ENCODE data around the gene DYSF.
"Not testable (repeated sequence)": the region's sequence is repeated elsewhere in the genome, so short reads cannot be mapped to it uniquely, and the experiment has no call there.

The DYSF gene

GRCh38 chr2:71483246-71483645 lies 29.9 kb downstream of the DYSF start:
- H3K79me2 ChIP-seq (ENCODE audit: control insufficient read depth, low read length), result no peaks in the 10 kb centered on the region
- H3K4me1 ChIP-seq (ENCODE audit: control insufficient read depth, low read length), result peaks cover 8% of the 10 kb centered on the region
- no peak overlapping the region for H3K4me2 ChIP-seq (ENCODE audit: low read length)
- H3K4me3 ChIP-seq (ENCODE audit: low read length), result no peak overlapping the region
- H3F3A ChIP-seq (ENCODE audit: control insufficient read depth, insufficient read depth), result no peaks in the 10 kb centered on the region
- H3K27me3 ChIP-seq (ENCODE audit: control insufficient read depth, low read length), result no peaks in the 10 kb centered on the region; the same call in 1 of the 2 replicates
- no peak overlapping the region for H3K27ac ChIP-seq (ENCODE audit: low read depth, low read length)
- TF ChIP-seq CTCF (IDR thresholded peaks at IDR 0.05; ENCODE audit: low read depth, low read length, poor library complexity, severe bottlenecking) (no peak), EZH2phosphoT487 (IDR thresholded peaks at IDR 0.05; ENCODE audit: borderline replicate concordance, low read length) (no peak)
- no peaks in the 10 kb centered on the region for H3K9me3 ChIP-seq (ENCODE audit: control insufficient read depth, insufficient read depth, low read length)
- no peaks in the 10 kb centered on the region for H3K9me2 ChIP-seq (replicated peaks; ENCODE audit: control insufficient read depth, low read length)
- no peaks in the 10 kb centered on the region for H4K20me1 ChIP-seq (ENCODE audit: control insufficient read depth, insufficient read depth, low read depth, low read length)
- H3K36me3 ChIP-seq (ENCODE audit: control insufficient read depth, low read length), result no peaks in the 10 kb centered on the region

- Histone ChIP-seq H3K27me3 (ENCODE audit: control insufficient read depth, low read length) (peaks cover 6% of the 10 kb centered on the region), H3K36me3 (ENCODE audit: control insufficient read depth, low read length) (no peaks in the 10 kb centered on the region), H3K79me2 (ENCODE audit: control insufficient read depth, low read length) (no peaks in the 10 kb centered on the region), H4K20me1 (ENCODE audit: control insufficient read depth, insufficient read depth, low read depth, low read length) (no peaks in the 10 kb centered on the region), H3F3A (ENCODE audit: control insufficient read depth, insufficient read depth) (no peaks in the 10 kb centered on the region), H3K4me2 (ENCODE audit: low read length) (no peak overlapping the region), H3K27ac (ENCODE audit: low read depth, low read length) (no peak overlapping the region), H3K4me3 (ENCODE audit: low read length) (no peak overlapping the region), H3K9me3 (ENCODE audit: control insufficient read depth, insufficient read depth, low read length) (no peaks in the 10 kb centered on the region), H3K4me1 (ENCODE audit: control insufficient read depth, low read length) (no peaks in the 10 kb centered on the region), H3K9me2 (replicated peaks; ENCODE audit: control insufficient read depth, low read length) (no peaks in the 10 kb centered on the region)
- no peak for TF ChIP-seq EZH2phosphoT487 (IDR thresholded peaks at IDR 0.05; ENCODE audit: borderline replicate concordance, low read length)
- TF ChIP-seq CTCF (IDR thresholded peaks at IDR 0.05; ENCODE audit: low read depth, low read length, poor library complexity, severe bottlenecking), result no peak
Measured at GRCh38 chr2:71484354-71484753, 31.0 kb downstream of the DYSF start.

GRCh38 chr2:71486881-71487640 lies 33.7 kb downstream of the DYSF start:
- no peaks in the 10 kb centered on the region for H3K9me2 ChIP-seq (replicated peaks; ENCODE audit: control insufficient read depth, low read length)
- no peaks in the 10 kb centered on the region for H3K79me2 ChIP-seq (ENCODE audit: control insufficient read depth, low read length)
- H3F3A ChIP-seq (ENCODE audit: control insufficient read depth, insufficient read depth), result no peaks in the 10 kb centered on the region
- no peak overlapping the region for H3K4me2 ChIP-seq (ENCODE audit: low read length)
- H3K4me3 ChIP-seq (ENCODE audit: low read length), result no peak overlapping the region
- H3K27ac ChIP-seq (ENCODE audit: low read depth, low read length), result no peak overlapping the region
- H3K27me3 ChIP-seq (ENCODE audit: control insufficient read depth, low read length), result peaks cover 6% of the 10 kb centered on the region
- no peaks in the 10 kb centered on the region for H3K36me3 ChIP-seq (ENCODE audit: control insufficient read depth, low read length)
- no peaks in the 10 kb centered on the region for H4K20me1 ChIP-seq (ENCODE audit: control insufficient read depth, insufficient read depth, low read depth, low read length)
- H3K9me3 ChIP-seq (ENCODE audit: control insufficient read depth, insufficient read depth, low read length), result no peaks in the 10 kb centered on the region
- TF ChIP-seq CTCF (IDR thresholded peaks at IDR 0.05; ENCODE audit: low read depth, low read length, poor library complexity, severe bottlenecking), result no peak
- no peak for TF ChIP-seq EZH2phosphoT487 (IDR thresholded peaks at IDR 0.05; ENCODE audit: borderline replicate concordance, low read length)
- no peaks in the 10 kb centered on the region for H3K4me1 ChIP-seq (ENCODE audit: control insufficient read depth, low read length)

GRCh38 chr2:71491551-71491950 lies 38.2 kb downstream of the DYSF start:
- H3K4me3 ChIP-seq (ENCODE audit: low read length); H3K4me1 ChIP-seq (ENCODE audit: control insufficient read depth, low read length); H4K20me1 ChIP-seq (ENCODE audit: control insufficient read depth, insufficient read depth, low read depth, low read length); H3K9me3 ChIP-seq (ENCODE audit: control insufficient read depth, insufficient read depth, low read length); H3K36me3 ChIP-seq (ENCODE audit: control insufficient read depth, low read length); H3K9me2 ChIP-seq (replicated peaks; ENCODE audit: control insufficient read depth, low read length); H3K4me2 ChIP-seq (ENCODE audit: low read length); H3F3A ChIP-seq (ENCODE audit: control insufficient read depth, insufficient read depth); H3K79me2 ChIP-seq (ENCODE audit: control insufficient read depth, low read length); H3K27ac ChIP-seq (ENCODE audit: low read depth, low read length): not testable (repeated sequence)
- H3K27me3 ChIP-seq (ENCODE audit: control insufficient read depth, low read length), result peaks cover 15% of the 10 kb centered on the region
